HEK293T (cell line): Measurements from ENCODE around the gene SEMA4D.

ENCODE experiments used
- FOXM1 ChIP-seq: fragments of 450-650 bp; IDR thresholded peaks from 2 replicates; pipeline ENCODE4 v1.6.1; 2017; ENCODE audit warnings: mild to moderate bottlenecking, borderline replicate concordance
- HDGF ChIP-seq: fragments of 450-650 bp; IDR thresholded peaks from 2 replicates; pipeline ENCODE4 v1.6.1; 2017; ENCODE audit warnings: antibody characterized with exemption, borderline replicate concordance
- SUZ12 ChIP-seq: fragments of 450-650 bp; IDR thresholded peaks from 2 replicates; pipeline ENCODE4 v1.6.1; 2016; ENCODE audit warnings: mild to moderate bottlenecking

DNA sequence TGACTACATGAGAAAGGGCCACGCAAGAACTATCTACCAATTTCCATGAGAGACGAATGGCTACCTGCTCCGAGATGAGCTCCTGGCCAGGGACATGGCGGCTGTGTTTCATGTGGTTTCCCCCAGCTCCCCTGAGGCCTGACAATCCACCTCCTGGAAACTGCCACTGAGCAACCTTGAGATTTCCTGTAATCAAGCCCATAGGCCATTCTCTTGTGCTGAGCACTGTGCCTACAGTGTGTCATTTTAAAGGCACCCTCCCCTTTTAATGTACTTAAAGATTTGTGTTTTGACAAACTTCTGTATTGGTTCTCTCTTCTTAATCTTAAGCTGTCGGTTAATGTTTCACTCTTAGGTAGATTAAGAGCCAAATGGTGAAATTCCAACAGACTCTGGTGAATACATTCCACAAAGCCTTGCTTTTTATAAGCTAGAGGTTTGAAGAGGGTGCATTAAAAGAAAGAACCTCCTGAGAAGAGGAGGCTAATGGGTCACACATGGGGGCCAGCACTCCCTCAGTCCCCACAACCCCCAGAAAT, 107.3 kb downstream of the SEMA4D start:
- no peak for TF ChIP-seq HDGF
- no peak for TF ChIP-seq SUZ12
- TF ChIP-seq FOXM1, result no peak
